Mesenchymal stem cell (in vitro differentiated cells and primary cell): ENCODE measurements around the gene OTOG.

Experiments used
- DNase-seq: peaks from one replicate; pipeline ENCODE4 v3.0.0-alpha.2; 2013
- H2AFZ ChIP-seq: one replicate; pipeline ENCODE4 v1.6.1; 2013; ENCODE audit warnings: low read depth, mild to moderate bottlenecking, control low read depth, inconsistent platforms, low read length, moderate library complexity
- H2AK5ac ChIP-seq: 2 replicates; pipeline ENCODE4 v1.6.1; 2013; ENCODE audit warnings: low read length, moderate library complexity, mild to moderate bottlenecking, inconsistent platforms; ENCODE audit not compliant: severe bottlenecking
- H2BK120ac ChIP-seq: one replicate; pipeline ENCODE4 v1.6.1; 2013; ENCODE audit warnings: low read depth, mild to moderate bottlenecking, inconsistent platforms, low read length, moderate library complexity
- H2BK12ac ChIP-seq, 2 experiments: one replicate each; pipeline ENCODE4 v1.6.1; 2013; ENCODE audit warnings: inconsistent platforms in 2 of 2, low read length in 2 of 2, mild to moderate bottlenecking in 2 of 2, moderate library complexity in 2 of 2, control low read depth in 1 of 2
- H2BK15ac ChIP-seq: one replicate; pipeline ENCODE4 v1.6.1; 2013; ENCODE audit warnings: mild to moderate bottlenecking, low read depth, inconsistent platforms; ENCODE audit not compliant: poor library complexity, severe bottlenecking
- H2BK5ac ChIP-seq: 2 replicates; pipeline ENCODE4 v1.6.1; 2013; ENCODE audit warnings: low read depth, mild to moderate bottlenecking, low read length, control low read depth, inconsistent platforms; ENCODE audit not compliant: poor library complexity, severe bottlenecking
- H3K14ac ChIP-seq, 2 experiments: one replicate each; pipeline ENCODE4 v1.6.1; 2013; ENCODE audit warnings: inconsistent platforms in 2 of 2, low read length in 2 of 2, control low read depth in 1 of 2, mild to moderate bottlenecking in 1 of 2, moderate library complexity in 1 of 2
- H3K18ac ChIP-seq, 2 experiments: one replicate each; pipeline ENCODE4 v1.6.1; 2013; ENCODE audit warnings: inconsistent platforms in 2 of 2, low read length in 2 of 2, control low read depth in 1 of 2, low read depth in 1 of 2, mild to moderate bottlenecking in 1 of 2
- H3K23ac ChIP-seq, 2 experiments: one replicate each; pipeline ENCODE4 v1.6.1; 2013; ENCODE audit warnings: inconsistent platforms in 2 of 2, low read length in 2 of 2, mild to moderate bottlenecking in 2 of 2, moderate library complexity in 2 of 2, control low read depth in 1 of 2
- H3K27ac ChIP-seq: 2 replicates; pipeline ENCODE4 v1.5.1; 2013; ENCODE audit warnings: mild to moderate bottlenecking, moderate library complexity, low read length, control low read depth, inconsistent platforms; ENCODE audit not compliant: poor library complexity, severe bottlenecking
- H3K27me3 ChIP-seq, 2 experiments: 2 replicates each; pipeline versions ENCODE4 v1.6.1 to v1.7.0; 2013; ENCODE audit warnings: low read length in 2 of 2, mild to moderate bottlenecking in 2 of 2, moderate library complexity in 2 of 2, control low read depth in 1 of 2, inconsistent platforms in 1 of 2; ENCODE audit not compliant: control insufficient read depth in 1 of 2, insufficient read depth in 1 of 2
- H3K36me3 ChIP-seq, 2 experiments: 2 replicates each; pipeline versions ENCODE4 v1.6.1 to v1.7.0; 2013; ENCODE audit warnings: low read length in 2 of 2, control low read depth in 1 of 2, inconsistent platforms in 1 of 2, low read depth in 1 of 2, mild to moderate bottlenecking in 1 of 2; ENCODE audit not compliant: insufficient read depth in 2 of 2, control insufficient read depth in 1 of 2
- H3K4ac ChIP-seq, 2 experiments: one replicate each; pipeline ENCODE4 v1.6.1; 2013; ENCODE audit warnings: inconsistent platforms in 2 of 2, low read length in 2 of 2, mild to moderate bottlenecking in 2 of 2, moderate library complexity in 2 of 2, control low read depth in 1 of 2, low read depth in 1 of 2
- H3K4me1 ChIP-seq: 2 replicates; pipeline ENCODE4 v1.6.1; 2013; ENCODE audit warnings: low read depth, low read length, control low read depth; ENCODE audit not compliant: control insufficient read depth, insufficient read depth
- H3K4me2 ChIP-seq: 2 replicates; pipeline ENCODE4 v1.6.1; 2013; ENCODE audit warnings: low read length, mild to moderate bottlenecking, inconsistent platforms; ENCODE audit not compliant: poor library complexity, severe bottlenecking
- H3K4me3 ChIP-seq, 2 experiments: 2 replicates each; pipeline versions ENCODE4 v1.5.1 to v1.7.0; 2013; ENCODE audit warnings: low read length in 2 of 2, mild to moderate bottlenecking in 2 of 2, control low read depth in 1 of 2, low read depth in 1 of 2; ENCODE audit not compliant: insufficient read depth in 1 of 2
- H3K79me1 ChIP-seq: replicated peaks from 2 replicates; pipeline ENCODE4 v1.6.1; 2013; ENCODE audit warnings: mild to moderate bottlenecking, control low read depth, low read length, inconsistent platforms; ENCODE audit not compliant: poor library complexity, severe bottlenecking
- H3K9ac ChIP-seq: 2 replicates; pipeline ENCODE4 v1.7.0; 2013; ENCODE audit warnings: mild to moderate bottlenecking, low read length, moderate library complexity
- H3K9me3 ChIP-seq: 2 replicates; pipeline ENCODE4 v1.7.0; 2013; ENCODE audit warnings: mild to moderate bottlenecking, low read length; ENCODE audit not compliant: control insufficient read depth
- H4K8ac ChIP-seq: one replicate; pipeline ENCODE4 v1.6.1; 2013; ENCODE audit warnings: inconsistent platforms, mild to moderate bottlenecking, low read length, moderate library complexity
- H4K91ac ChIP-seq: one replicate; pipeline ENCODE4 v1.6.1; 2013; ENCODE audit warnings: mild to moderate bottlenecking, low read length, inconsistent platforms
- WGBS: methylation state at CpG from one replicate; pipeline ENCODE4 v1.1.7; 2013; ENCODE audit warnings: mixed read lengths; 5-methylcytosine and 5-hydroxymethylcytosine counted together

The OTOG gene

GRCh38 chr11:17599460-17599925, 52.4 kb downstream of the OTOG start:
- DNase-seq, result no peak
- Histone ChIP-seq H4K91ac (no peak overlapping the region), H2BK12ac (no peak overlapping the region), H3K9ac (no peak overlapping the region), H3K4me3 (no peak overlapping the region), H3K9me3 (peaks cover 3% of the 10 kb centered on the region), H3K4me2 (no peak overlapping the region), H4K8ac (no peak overlapping the region), H3K27me3 (peaks cover 32 to 75% of the 10 kb centered on the region in 2 experiments), H2BK120ac (no peak overlapping the region), H3K79me1 (no peaks in the 10 kb centered on the region), H3K36me3 (no peaks in the 10 kb centered on the region), H2BK5ac (no peak overlapping the region), H3K23ac (no peak overlapping the region), H2AFZ (no peak overlapping the region), H3K27ac (no peak overlapping the region), H3K18ac (no peak overlapping the region), H2BK15ac (no peak overlapping the region), H3K14ac (no peak overlapping the region), H3K4ac (no peak overlapping the region), H3K4me1 (no peaks in the 10 kb centered on the region), H2AK5ac (no peak overlapping the region)
- WGBS, result 49% methylated on average over 10 of the region's 10 CpGs

- no peak overlapping the region for H4K91ac ChIP-seq
- no peak overlapping the region for H3K14ac ChIP-seq
- H2AK5ac ChIP-seq, result no peak overlapping the region
- no peak overlapping the region for H3K4ac ChIP-seq
- no peak overlapping the region for H3K4me3 ChIP-seq
- H3K23ac ChIP-seq, result no peak overlapping the region
- 83% methylated on average over 16 of the region's 16 CpGs for WGBS
- H3K9ac ChIP-seq, result no peak overlapping the region
- H2BK12ac ChIP-seq, result no peak overlapping the region
- no peak overlapping the region for H3K18ac ChIP-seq
- no peak for DNase-seq
- no peaks in the 10 kb centered on the region for H3K4me1 ChIP-seq
- H3K79me1 ChIP-seq, result no peaks in the 10 kb centered on the region
- no peak overlapping the region for H3K4me2 ChIP-seq
- peaks cover under 1% of the 10 kb centered on the region for H3K9me3 ChIP-seq
- H3K27ac ChIP-seq, result no peak overlapping the region
- no peak overlapping the region for H2AFZ ChIP-seq
- no peak overlapping the region for H2BK120ac ChIP-seq
- no peak overlapping the region for H4K8ac ChIP-seq
- H3K36me3 ChIP-seq, result no peaks in the 10 kb centered on the region
- H2BK15ac ChIP-seq, result no peak overlapping the region
- peaks cover 32 to 65% of the 10 kb centered on the region in 2 experiments for H3K27me3 ChIP-seq
- H2BK5ac ChIP-seq, result no peak overlapping the region
Observed at GRCh38 chr11:17600316-17601255, 53.5 kb downstream of the OTOG start.

- Histone ChIP-seq H2BK12ac (no peak overlapping the region), H3K4me3 (no peak overlapping the region)
Observed at GRCh38 chr11:17601256-17601671, 54.2 kb downstream of the OTOG start.

GRCh38 chr11:17601676-17602075, 54.6 kb downstream of the OTOG start:
- Histone ChIP-seq H3K9ac (no peak overlapping the region), H3K4me1 (no peaks in the 10 kb centered on the region), H2BK5ac (no peak overlapping the region), H2AK5ac (no peak overlapping the region), H3K4ac (no peak overlapping the region), H2BK15ac (no peak overlapping the region), H3K4me2 (no peak overlapping the region), H4K8ac (no peak overlapping the region), H4K91ac (no peak overlapping the region), H2BK120ac (no peak overlapping the region), H3K9me3 (no peaks in the 10 kb centered on the region), H2AFZ (no peak overlapping the region), H3K27me3 (peaks cover 24 to 56% of the 10 kb centered on the region in 2 experiments), H3K27ac (no peak overlapping the region), H2BK12ac (no peak overlapping the region), H3K14ac (no peak overlapping the region), H3K23ac (no peak overlapping the region), H3K18ac (no peak overlapping the region), H3K36me3 (no peaks in the 10 kb centered on the region), H3K4me3 (no peak overlapping the region), H3K79me1 (no peaks in the 10 kb centered on the region)
- DNase-seq, result no peak
- 68% methylated on average over 4 of the region's 4 CpGs for WGBS

More at GRCh38 chr11:17601256-17601671, 54.2 kb downstream of the OTOG start:
- Histone ChIP-seq H2AFZ (no peak overlapping the region), H4K8ac (no peak overlapping the region), H3K4ac (no peak overlapping the region), H3K4me1 (no peaks in the 10 kb centered on the region), H3K23ac (no peak overlapping the region), H4K91ac (no peak overlapping the region), H3K14ac (no peak overlapping the region), H2AK5ac (no peak overlapping the region), H3K79me1 (no peaks in the 10 kb centered on the region), H2BK15ac (no peak overlapping the region), H3K36me3 (no peaks in the 10 kb centered on the region), H2BK5ac (no peak overlapping the region), H3K4me2 (no peak overlapping the region), H3K9me3 (no peaks in the 10 kb centered on the region), H3K18ac (no peak overlapping the region), H3K27me3 (peaks cover 28 to 60% of the 10 kb centered on the region in 2 experiments), H3K27ac (no peak overlapping the region), H3K9ac (no peak overlapping the region), H2BK120ac (no peak overlapping the region)
- 38% methylated on average over 7 of the region's 7 CpGs for WGBS
- no peak for DNase-seq
